B cell (primary cell): Measurements from ENCODE around the gene GALNT18. TPM values are rescaled to one million over a fixed set of nuclear protein-coding genes. Genes with fewer than 3 reads are reported as not detected.

ENCODE experiments used
- ATAC-seq: fragments of 200-7000 bp; cut with Tn5 transposase; one replicate; pipeline ENCODE4 v1.10.0; 2021; ENCODE audit warnings: low read depth, mild to moderate bottlenecking, moderate number of reproducible peaks, moderate library complexity
- CTCF ChIA-PET: fragments of 350-600 bp; sonication (Branson Sonifier 250); formaldehyde crosslinking; loops from one replicate; lab custom pipeline; 2021; ENCODE audit warnings: antibody characterized with exemption, inconsistent platforms; lab: Charles Lee
- POLR2A ChIA-PET: fragments of 350-600 bp; sonication (Branson Sonifier 250); formaldehyde crosslinking; loops from one replicate; lab custom pipeline; 2021; ENCODE audit warnings: antibody characterized with exemption; lab: Charles Lee
- DNase-seq: peaks from one replicate; pipeline ENCODE4 v3.0.0; 2013
- H2AFZ ChIP-seq: 2 replicates; pipeline ENCODE4 v1.6.1; 2012; ENCODE audit warnings: mild to moderate bottlenecking, low read depth, low read length; ENCODE audit not compliant: insufficient read depth, poor library complexity, severe bottlenecking
- H3K27ac ChIP-seq, 2 donors: 1 replicate in 1 of 2; 2 replicates in 1 of 2; pipeline ENCODE4 v1.5.1; 2012 to 2013; ENCODE audit warnings: low read length in 2 of 2, mild to moderate bottlenecking in 2 of 2, moderate library complexity in 1 of 2
- H3K27me3 ChIP-seq, 4 experiments: fragments of 200-600 bp in 1 of 4; sonication (generic) in 1 of 4; replicated peaks in 1 of 4; 1 replicate in 2 of 4; 2 replicates in 2 of 4; pipeline versions ENCODE4 v1.6.1 to v1.7.0; 2013 to 2016; ENCODE audit warnings: low read length in 3 of 4, mild to moderate bottlenecking in 2 of 4, mixed read lengths in 1 of 4, moderate library complexity in 1 of 4; ENCODE audit not compliant: insufficient read depth in 4 of 4, control insufficient read depth in 3 of 4; ENCODE audit errors: control extremely low read depth in 1 of 4
- H3K36me3 ChIP-seq, 2 experiments: replicated peaks in 1 of 2; 1 replicate in 1 of 2; 2 replicates in 1 of 2; pipeline versions ENCODE4 v1.6.1 to v1.7.1; 2013; ENCODE audit warnings: low read length in 1 of 2; ENCODE audit not compliant: insufficient read depth in 2 of 2, control insufficient read depth in 1 of 2; ENCODE audit errors: control extremely low read depth in 1 of 2, extremely low read depth in 1 of 2
- H3K4me1 ChIP-seq, 2 donors: fragments of 200-600 bp in 1 of 2; sonication (generic) in 1 of 2; 1 replicate in 1 of 2; 2 replicates in 1 of 2; pipeline versions ENCODE4 v1.5.1 to v1.6.1; 2013 to 2017; ENCODE audit warnings: low read length in 2 of 2; ENCODE audit not compliant: control insufficient read depth in 2 of 2, insufficient read depth in 2 of 2
- H3K4me2 ChIP-seq: replicated peaks from 2 replicates; pipeline ENCODE3; 2012; ENCODE audit warnings: mild to moderate bottlenecking, low read depth, low read length; ENCODE audit not compliant: poor library complexity, severe bottlenecking
- H3K4me3 ChIP-seq, 5 experiments: fragments of 200-600 bp in 1 of 5; sonication (generic) in 1 of 5; 1 replicate in 3 of 5; 2 replicates in 2 of 5; pipeline versions ENCODE4 v1.5.1 to v1.7.0; 2011 to 2016; ENCODE audit warnings: low read length in 4 of 5, mild to moderate bottlenecking in 4 of 5, low read depth in 2 of 5, control low read depth in 1 of 5, moderate library complexity in 1 of 5; ENCODE audit not compliant: insufficient read depth in 1 of 5; ENCODE audit errors: control extremely low read depth in 1 of 5, extremely low read depth in 1 of 5
- H3K79me2 ChIP-seq: fragments of 200-600 bp; sonication (generic); one replicate; pipeline ENCODE4 v1.6.0; 2016; ENCODE audit warnings: low read length; ENCODE audit not compliant: control insufficient read depth, insufficient read depth
- H3K9ac ChIP-seq: fragments of 200-600 bp; sonication (generic); 2 replicates; pipeline ENCODE4 v1.6.1; 2017; ENCODE audit warnings: mild to moderate bottlenecking, low read length, moderate library complexity
- H3K9me3 ChIP-seq, 3 donors: one replicate each; pipeline versions ENCODE4 v1.6.1 to v1.7.1; 2013; ENCODE audit warnings: low read length in 2 of 3; ENCODE audit not compliant: control insufficient read depth in 2 of 3, insufficient read depth in 1 of 3; ENCODE audit errors: control extremely low read depth in 1 of 3
- H4K20me1 ChIP-seq: 2 replicates; pipeline ENCODE4 v1.6.0; 2012; ENCODE audit warnings: mild to moderate bottlenecking, low read length; ENCODE audit not compliant: insufficient read depth, control insufficient read depth, poor library complexity, severe bottlenecking
- H3K27ac Mint-ChIP-seq: one replicate; pipeline ENCODE4 v1.8.0; 2021; ENCODE audit warnings: mixed read lengths
- H3K27me3 Mint-ChIP-seq: one replicate; pipeline ENCODE4 v1.8.0; 2021; ENCODE audit warnings: mixed read lengths
- H3K4me1 Mint-ChIP-seq: one replicate; pipeline ENCODE4 v1.8.0; 2021; ENCODE audit warnings: mixed read lengths
- H3K4me3 Mint-ChIP-seq: one replicate; pipeline ENCODE4 v1.8.0; 2021; ENCODE audit warnings: mixed read lengths
- H3K9me3 Mint-ChIP-seq: one replicate; pipeline ENCODE4 v1.8.0; 2022; ENCODE audit warnings: mixed read lengths; ENCODE audit not compliant: insufficient read depth
- EZH2 ChIP-seq: IDR thresholded peaks from 2 replicates; pipeline ENCODE4 v1.6.1; 2012; ENCODE audit warnings: borderline replicate concordance, low read depth, mild to moderate bottlenecking, moderate library complexity, low read length; ENCODE audit not compliant: insufficient read depth, poor library complexity, severe bottlenecking
- WGBS: methylation state at CpG from one replicate; pipeline ENCODE4 v1.1.5; 2013; ENCODE audit warnings: missing lambda C conversion rate; ENCODE audit not compliant: insufficient coverage; 5-methylcytosine and 5-hydroxymethylcytosine counted together
- intact Hi-C: fragments of 100-400 bp; cut with micrococcal nuclease; formaldehyde crosslinking; loops from one replicate; pipeline ENCODE4 v1.10.0; 2022
- polyA plus RNA-seq: library from polyadenylated mRNA; depleted of rRNA; stranded (reverse); fragments of >200 nt; gene quantifications from 2 replicates; pipeline ENCODE4 v1.2.3, GENCODE V29; 2012
- total RNA-seq, 2 donors: library from RNA; stranded (reverse); fragments of 120-200 nt in 1 of 2; gene quantifications; 1 replicate in 1 of 2; 2 replicates in 1 of 2; pipeline versions ENCODE4 v1.2.3 to v1.2.4, GENCODE V29; 2013 to 2022
- TF ChIP-seq, protein P1 (sequence below): fragments of 200-600 bp; IDR thresholded peaks from one replicate; pipeline ENCODE4 v1.8.0; 2022; ENCODE audit warnings: antibody characterized with exemption, mild to moderate bottlenecking

The GALNT18 gene
- total and polyA plus RNA-seq, 2 donors (not counting 1 experiment from before 2014, with no cell fraction given): not detected

- intact Hi-C loops: no loop called here
- Histone ChIP-seq H3K27ac (no peak overlapping the region), H3K4me3 (no peak overlapping the region), H2AFZ (no peak overlapping the region), H3K36me3 (no peaks in the 10 kb centered on the region), H3K4me1 (no peaks in the 10 kb centered on the region), H3K4me2 (no peak overlapping the region), H3K9me3 (peaks cover 0 to 11% (median 2%) of the 10 kb centered on the region in 3 donors), H3K79me2 (no peaks in the 10 kb centered on the region), H3K27me3 (peaks cover 0 to 3% (median 0%) of the 10 kb centered on the region in 4 experiments), H3K9ac (no peak overlapping the region), H4K20me1 (no peaks in the 10 kb centered on the region)
- no peak for DNase-seq
- ATAC-seq: no peak
- no peak for TF ChIP-seq EZH2
- TF ChIP-seq, protein P1, sequence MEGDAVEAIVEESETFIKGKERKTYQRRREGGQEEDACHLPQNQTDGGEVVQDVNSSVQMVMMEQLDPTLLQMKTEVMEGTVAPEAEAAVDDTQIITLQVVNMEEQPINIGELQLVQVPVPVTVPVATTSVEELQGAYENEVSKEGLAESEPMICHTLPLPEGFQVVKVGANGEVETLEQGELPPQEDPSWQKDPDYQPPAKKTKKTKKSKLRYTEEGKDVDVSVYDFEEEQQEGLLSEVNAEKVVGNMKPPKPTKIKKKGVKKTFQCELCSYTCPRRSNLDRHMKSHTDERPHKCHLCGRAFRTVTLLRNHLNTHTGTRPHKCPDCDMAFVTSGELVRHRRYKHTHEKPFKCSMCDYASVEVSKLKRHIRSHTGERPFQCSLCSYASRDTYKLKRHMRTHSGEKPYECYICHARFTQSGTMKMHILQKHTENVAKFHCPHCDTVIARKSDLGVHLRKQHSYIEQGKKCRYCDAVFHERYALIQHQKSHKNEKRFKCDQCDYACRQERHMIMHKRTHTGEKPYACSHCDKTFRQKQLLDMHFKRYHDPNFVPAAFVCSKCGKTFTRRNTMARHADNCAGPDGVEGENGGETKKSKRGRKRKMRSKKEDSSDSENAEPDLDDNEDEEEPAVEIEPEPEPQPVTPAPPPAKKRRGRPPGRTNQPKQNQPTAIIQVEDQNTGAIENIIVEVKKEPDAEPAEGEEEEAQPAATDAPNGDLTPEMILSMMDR: no peak
- POLR2A ChIA-PET: no interaction called here
- CTCF ChIA-PET: no interaction called here
- 16% methylated on average over 4 of the region's 4 CpGs for WGBS
- peaks cover 7% of the 10 kb centered on the region for H3K27me3 Mint-ChIP-seq
- no peak overlapping the region for H3K27ac Mint-ChIP-seq
- no peak overlapping the region for H3K4me3 Mint-ChIP-seq
- H3K9me3 Mint-ChIP-seq: peaks cover 7% of the 10 kb centered on the region
- no peaks in the 10 kb centered on the region for H3K4me1 Mint-ChIP-seq
Observed at GRCh38 chr11:11318961-11319360, 302.8 kb downstream of the GALNT18 start.

GRCh38 chr11:11318461-11318860, 303.3 kb downstream of the GALNT18 start:
- H3K4me1 ChIP-seq: no peaks in the 10 kb centered on the region
- no peaks in the 10 kb centered on the region for H3K36me3 ChIP-seq
- H3K9me3 ChIP-seq: peaks cover 0 to 11% (median 2%) of the 10 kb centered on the region in 3 donors
- no peak overlapping the region for H3K4me2 ChIP-seq
- no peak overlapping the region for H2AFZ ChIP-seq
- no peaks in the 10 kb centered on the region for H4K20me1 ChIP-seq
- no peaks in the 10 kb centered on the region for H3K79me2 ChIP-seq
- Mint-ChIP-seq H3K4me3 (no peak overlapping the region), H3K9me3 (peaks cover 3% of the 10 kb centered on the region), H3K27ac (no peak overlapping the region), H3K27me3 (peaks cover 7% of the 10 kb centered on the region), H3K4me1 (no peaks in the 10 kb centered on the region)
- no peak overlapping the region for H3K27ac ChIP-seq
- DNase-seq (no peak), ATAC-seq (no peak)
- H3K4me3 ChIP-seq: no peak overlapping the region
- POLR2A ChIA-PET: no interaction called here
- no peak overlapping the region for H3K9ac ChIP-seq
- intact Hi-C loops: no loop called here
- no peak for TF ChIP-seq EZH2
- TF ChIP-seq, protein P1: no peak
- H3K27me3 ChIP-seq: peaks cover 0 to 3% (median 0%) of the 10 kb centered on the region in 4 experiments
- CTCF ChIA-PET: no interaction called here
- WGBS: 94% methylated on average over 6 of the region's 7 CpGs
